SJCRH30 (cell line): Measurements from ENCODE around the gene PRIM2. TPM values are rescaled to one million over a fixed set of nuclear protein-coding genes. Genes with fewer than 3 reads are reported as not detected.
"Not testable (repeated sequence)": the region's sequence is repeated elsewhere in the genome, so short reads cannot be mapped to it uniquely, and the experiment has no call there.

Source experiments
- DNase-seq, 2 experiments: peaks; one replicate each; pipeline ENCODE4 v3.0.0-alpha.2; 2015 to 2020
- H3K27ac ChIP-seq: fragments of 250-450 bp; sonication (Bioruptor Pico); 2 replicates; pipeline ENCODE4 v1.5.1; 2020; ENCODE audit warnings: mild to moderate bottlenecking, moderate library complexity
- H3K27me3 ChIP-seq: fragments of 250-450 bp; sonication (Bioruptor Pico); 2 replicates; pipeline ENCODE4 v1.5.1; 2020; ENCODE audit warnings: mild to moderate bottlenecking, moderate library complexity
- H3K36me3 ChIP-seq: fragments of 250-450 bp; sonication (Bioruptor Pico); 2 replicates; pipeline ENCODE4 v1.5.1; 2020; ENCODE audit warnings: mild to moderate bottlenecking, moderate library complexity
- H3K4me1 ChIP-seq: fragments of 250-450 bp; sonication (Bioruptor Pico); 2 replicates; pipeline ENCODE4 v1.5.1; 2020; ENCODE audit warnings: mild to moderate bottlenecking, moderate library complexity
- H3K4me3 ChIP-seq: fragments of 250-450 bp; sonication (Bioruptor Pico); 2 replicates; pipeline ENCODE4 v1.5.1; 2020; ENCODE audit warnings: mild to moderate bottlenecking, moderate library complexity
- H3K9me3 ChIP-seq: fragments of 250-450 bp; sonication (Bioruptor Pico); replicated peaks from 2 replicates; pipeline ENCODE4 v1.5.1; 2020; ENCODE audit warnings: mild to moderate bottlenecking, moderate library complexity
- total RNA-seq: library from RNA; depleted of rRNA; stranded (reverse); fragments of >200 nt; shearing (Covaris generic); gene quantifications from 2 replicates; pipeline ENCODE4 v1.2.3, GENCODE V29; 2014

PRIM2 gene
- total RNA-seq, 1 experiment from 2014 or later: 33.5 TPM

GRCh38 chr6:57301757-57302156 is 15.7 kb upstream of the PRIM2 start:
- peaks cover 6% of the 10 kb centered on the region for H3K4me1 ChIP-seq
- no peak for DNase-seq
- H3K4me3 ChIP-seq: no peak overlapping the region
- H3K9me3 ChIP-seq: no peaks in the 10 kb centered on the region
- no peaks in the 10 kb centered on the region for H3K27me3 ChIP-seq
- H3K36me3 ChIP-seq: no peaks in the 10 kb centered on the region
- H3K27ac ChIP-seq: no peak overlapping the region

- H3K9me3 ChIP-seq: no peaks in the 10 kb centered on the region
- DNase-seq: no peak
- H3K27ac ChIP-seq: no peak overlapping the region
- H3K4me3 ChIP-seq: no peak overlapping the region
- no peaks in the 10 kb centered on the region for H3K27me3 ChIP-seq
- H3K4me1 ChIP-seq: peaks cover 6% of the 10 kb centered on the region
- H3K36me3 ChIP-seq: no peaks in the 10 kb centered on the region
Observed at GRCh38 chr6:57302477-57302876, 15.0 kb upstream of the PRIM2 start.

GRCh38 chr6:57303931-57304681 is 13.3 kb upstream of the PRIM2 start:
- Histone ChIP-seq H3K4me3 (no peak overlapping the region), H3K27ac (no peak overlapping the region), H3K4me1 (peaks cover 6% of the 10 kb centered on the region), H3K36me3 (no peaks in the 10 kb centered on the region), H3K27me3 (no peaks in the 10 kb centered on the region), H3K9me3 (no peaks in the 10 kb centered on the region)
- DNase-seq: peak in 1 of 2 experiments; percentile 33

GRCh38 chr6:57305107-57305506 is 12.3 kb upstream of the PRIM2 start:
- Histone ChIP-seq H3K4me1 (peaks cover 6% of the 10 kb centered on the region), H3K27ac (no peak overlapping the region), H3K36me3 (no peaks in the 10 kb centered on the region), H3K4me3 (no peak overlapping the region), H3K9me3 (no peaks in the 10 kb centered on the region), H3K27me3 (no peaks in the 10 kb centered on the region)
- DNase-seq: no peak

- DNase-seq: no peak
- H3K27ac ChIP-seq: no peak overlapping the region
Observed at GRCh38 chr6:57305761-57306160, 11.7 kb upstream of the PRIM2 start.

GRCh38 chr6:57306273-57306672 is 11.2 kb upstream of the PRIM2 start:
- no peak overlapping the region for H3K27ac ChIP-seq

More at GRCh38 chr6:57305761-57306160, 11.7 kb upstream of the PRIM2 start:
- H3K9me3 ChIP-seq: no peaks in the 10 kb centered on the region
- H3K4me3 ChIP-seq: no peak overlapping the region
- H3K4me1 ChIP-seq: peaks cover 8% of the 10 kb centered on the region
- no peaks in the 10 kb centered on the region for H3K27me3 ChIP-seq
- no peaks in the 10 kb centered on the region for H3K36me3 ChIP-seq

GRCh38 chr6:57307850-57308249 is 9.6 kb upstream of the PRIM2 start:
- no peak overlapping the region for H3K4me3 ChIP-seq
- H3K27me3 ChIP-seq: no peaks in the 10 kb centered on the region
- no peak overlapping the region for H3K27ac ChIP-seq
- no peaks in the 10 kb centered on the region for H3K9me3 ChIP-seq
- peaks cover 8% of the 10 kb centered on the region for H3K4me1 ChIP-seq
- no peak for DNase-seq
- H3K36me3 ChIP-seq: no peaks in the 10 kb centered on the region

More at GRCh38 chr6:57306273-57306672, 11.2 kb upstream of the PRIM2 start:
- H3K27me3 ChIP-seq: no peaks in the 10 kb centered on the region
- DNase-seq: no peak
- no peaks in the 10 kb centered on the region for H3K36me3 ChIP-seq
- H3K4me3 ChIP-seq: no peak overlapping the region
- no peaks in the 10 kb centered on the region for H3K9me3 ChIP-seq
- H3K4me1 ChIP-seq: peaks cover 8% of the 10 kb centered on the region

- not testable (repeated sequence) for H3K4me1 ChIP-seq, H3K27me3 ChIP-seq, H3K27ac ChIP-seq, H3K4me3 ChIP-seq, H3K9me3 ChIP-seq, DNase-seq, H3K36me3 ChIP-seq
Observed at GRCh38 chr6:57308755-57309154, 8.7 kb upstream of the PRIM2 start.

- H3K4me3 ChIP-seq, H3K4me1 ChIP-seq, DNase-seq, H3K36me3 ChIP-seq, H3K9me3 ChIP-seq, H3K27me3 ChIP-seq: not testable (repeated sequence)
- H3K27ac ChIP-seq: peak overlapping the region; percentile 29
Observed at GRCh38 chr6:57310095-57310816, 7.2 kb upstream of the PRIM2 start.

GRCh38 chr6:57310817-57311157 is 6.6 kb upstream of the PRIM2 start:
- no peaks in the 10 kb centered on the region for H3K9me3 ChIP-seq
- DNase-seq: no peak
- H3K27ac ChIP-seq: no peak overlapping the region
- H3K36me3 ChIP-seq: no peaks in the 10 kb centered on the region
- no peaks in the 10 kb centered on the region for H3K27me3 ChIP-seq
- H3K4me1 ChIP-seq: peaks cover 2% of the 10 kb centered on the region; the same call in 1 of the 2 replicates
- H3K4me3 ChIP-seq: no peak overlapping the region

GRCh38 chr6:57311300-57312003 is 6.0 kb upstream of the PRIM2 start:
- not testable (repeated sequence) for H3K4me3 ChIP-seq, H3K36me3 ChIP-seq, DNase-seq, H3K27ac ChIP-seq, H3K9me3 ChIP-seq, H3K27me3 ChIP-seq, H3K4me1 ChIP-seq

GRCh38 chr6:57312004-57312345 is 5.5 kb upstream of the PRIM2 start:
- no peak overlapping the region for H3K27ac ChIP-seq
- no peaks in the 10 kb centered on the region for H3K9me3 ChIP-seq
- no peak overlapping the region for H3K4me3 ChIP-seq
- DNase-seq: no peak
- H3K4me1 ChIP-seq: peaks cover 2% of the 10 kb centered on the region; the same call in 1 of the 2 replicates
- H3K36me3 ChIP-seq: no peaks in the 10 kb centered on the region
- H3K27me3 ChIP-seq: no peaks in the 10 kb centered on the region

- Histone ChIP-seq H3K27ac (0 out of 2 replicates have a peak overlapping the region, but pooled peaks have one; percentile 10), H3K36me3 (no peaks in the 10 kb centered on the region), H3K9me3 (no peaks in the 10 kb centered on the region), H3K4me1 (peaks cover 2% of the 10 kb centered on the region; the same call in 1 of the 2 replicates), H3K27me3 (no peaks in the 10 kb centered on the region), H3K4me3 (no peak overlapping the region)
- DNase-seq: no peak
Observed at GRCh38 chr6:57313009-57313408, 4.4 kb upstream of the PRIM2 start.

- Histone ChIP-seq H3K9me3 (no peaks in the 10 kb centered on the region), H3K27me3 (no peaks in the 10 kb centered on the region), H3K4me3 (no peak overlapping the region), H3K36me3 (no peaks in the 10 kb centered on the region), H3K27ac (0 out of 2 replicates have a peak overlapping the region, but pooled peaks have one; percentile 10), H3K4me1 (peaks cover 2% of the 10 kb centered on the region)
- DNase-seq: peak in 1 of 2 experiments; percentile 14
Observed at GRCh38 chr6:57313711-57314471, 3.5 kb upstream of the PRIM2 start.
